Transverse colon (tissue), 3 donors: ENCODE data around the gene AGBL4.

Experiments used
- EP300 ChIP-seq: sonication (generic); formaldehyde crosslinking; IDR thresholded peaks from one replicate; pipeline ENCODE4 v1.6.1; 2017; ENCODE audit warnings: antibody characterized with exemption, low read depth
- POLR2A ChIP-seq: fragments of 450-650 bp; IDR thresholded peaks from one replicate; pipeline ENCODE4 v1.6.1; 2016; ENCODE audit warnings: antibody characterized with exemption, mild to moderate bottlenecking, moderate library complexity
- TF ChIP-seq, protein P1 (sequence below), 5 experiments: fragments of 200-600 bp in 3 of 5; fragments of 450-650 bp in 2 of 5; sonication (generic) in 3 of 5; IDR thresholded peaks; 1 replicate in 2 of 5; 2 replicates in 3 of 5; pipeline ENCODE4 v1.5.1; 2016 to 2017; ENCODE audit warnings: antibody characterized with exemption in 5 of 5, inconsistent platforms in 3 of 5, mild to moderate bottlenecking in 2 of 5, moderate library complexity in 1 of 5

DNA sequence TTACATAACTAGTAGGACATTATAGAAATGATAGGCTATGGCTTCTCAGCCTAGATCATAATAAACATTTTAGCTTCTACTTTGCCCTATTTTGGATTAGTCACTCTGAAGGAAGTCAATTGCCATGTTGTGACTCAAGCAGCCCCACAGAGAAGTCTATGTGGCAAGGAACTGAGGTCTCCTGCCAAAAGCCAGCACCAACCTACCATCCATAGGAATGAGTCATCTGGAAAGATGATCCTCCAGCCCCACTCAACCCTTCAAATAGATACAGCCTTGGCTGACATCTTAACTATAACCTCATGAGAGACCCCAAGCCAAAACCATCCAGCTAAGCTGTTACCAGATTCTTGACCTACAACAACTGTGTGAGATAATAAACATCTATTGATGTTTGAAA lies 1170.7 kb downstream of the AGBL4 start:
- TF ChIP-seq, protein P1, sequence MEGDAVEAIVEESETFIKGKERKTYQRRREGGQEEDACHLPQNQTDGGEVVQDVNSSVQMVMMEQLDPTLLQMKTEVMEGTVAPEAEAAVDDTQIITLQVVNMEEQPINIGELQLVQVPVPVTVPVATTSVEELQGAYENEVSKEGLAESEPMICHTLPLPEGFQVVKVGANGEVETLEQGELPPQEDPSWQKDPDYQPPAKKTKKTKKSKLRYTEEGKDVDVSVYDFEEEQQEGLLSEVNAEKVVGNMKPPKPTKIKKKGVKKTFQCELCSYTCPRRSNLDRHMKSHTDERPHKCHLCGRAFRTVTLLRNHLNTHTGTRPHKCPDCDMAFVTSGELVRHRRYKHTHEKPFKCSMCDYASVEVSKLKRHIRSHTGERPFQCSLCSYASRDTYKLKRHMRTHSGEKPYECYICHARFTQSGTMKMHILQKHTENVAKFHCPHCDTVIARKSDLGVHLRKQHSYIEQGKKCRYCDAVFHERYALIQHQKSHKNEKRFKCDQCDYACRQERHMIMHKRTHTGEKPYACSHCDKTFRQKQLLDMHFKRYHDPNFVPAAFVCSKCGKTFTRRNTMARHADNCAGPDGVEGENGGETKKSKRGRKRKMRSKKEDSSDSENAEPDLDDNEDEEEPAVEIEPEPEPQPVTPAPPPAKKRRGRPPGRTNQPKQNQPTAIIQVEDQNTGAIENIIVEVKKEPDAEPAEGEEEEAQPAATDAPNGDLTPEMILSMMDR (IDR thresholded peaks at IDR 0.05) = no peak
- TF ChIP-seq POLR2A = no peak
- TF ChIP-seq EP300 = no peak
